Measurements from ENCODE around the gene NRXN3.

Gene NRXN3

DNA sequence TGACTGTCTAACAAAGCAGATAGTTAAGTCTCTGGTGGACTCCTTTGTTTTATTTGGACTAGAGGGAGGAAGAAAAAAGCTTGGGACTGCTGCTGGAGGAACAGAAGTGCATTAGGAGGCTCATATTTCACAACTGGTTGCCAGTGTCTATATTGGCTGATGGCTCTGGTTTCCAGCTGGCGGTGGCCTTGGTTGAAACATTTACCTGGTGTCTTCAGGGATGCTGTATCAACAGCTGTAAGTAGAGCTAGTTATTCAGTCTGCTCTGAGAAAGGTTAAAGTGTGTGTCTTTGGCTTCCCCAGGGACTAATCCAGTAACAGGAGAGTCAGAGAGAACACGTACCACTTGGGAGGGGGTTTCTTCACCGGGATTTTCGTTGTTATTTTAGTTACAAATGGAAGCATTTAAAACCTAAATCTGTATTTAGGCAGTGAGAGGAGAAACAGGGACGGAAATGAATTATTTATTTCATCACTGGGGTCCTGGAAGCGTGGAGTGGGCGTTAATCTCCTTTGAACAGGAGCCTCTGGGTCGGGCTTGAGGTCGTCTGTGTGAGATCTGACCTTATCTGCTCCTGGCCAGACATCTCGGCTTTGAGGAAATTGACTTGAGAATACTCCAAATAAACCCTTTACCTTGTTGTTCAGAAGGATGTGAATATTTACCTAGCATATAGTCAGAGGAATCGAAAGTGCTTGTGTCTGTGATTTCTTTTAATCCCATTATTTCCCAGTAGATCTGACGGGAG is 149.9 kb downstream of the NRXN3 start:
- no peak for DNase-seq (ENCODE audit: low read depth, low spot score)

DNA sequence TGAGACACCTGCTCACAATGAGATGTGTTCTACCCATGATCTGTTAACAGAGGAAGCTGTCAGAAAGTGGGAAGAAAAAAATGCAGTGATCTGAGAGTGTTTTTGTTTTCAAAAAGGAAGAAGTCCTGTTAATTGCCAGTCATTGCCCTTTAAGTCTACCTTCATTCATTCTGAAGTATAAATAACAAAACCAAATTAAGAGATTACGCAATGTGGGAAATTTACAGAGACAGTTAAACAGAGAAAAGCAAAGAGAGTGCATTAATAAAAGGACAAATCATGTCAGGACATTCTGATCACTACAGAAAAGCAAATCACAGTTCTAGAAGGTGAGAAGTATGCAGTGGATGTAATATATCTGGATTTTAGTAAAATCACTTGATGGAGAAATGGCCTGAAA is 154.2 kb downstream of the NRXN3 start:
- no peak for DNase-seq (ENCODE audit: low read depth, low spot score)

DNA sequence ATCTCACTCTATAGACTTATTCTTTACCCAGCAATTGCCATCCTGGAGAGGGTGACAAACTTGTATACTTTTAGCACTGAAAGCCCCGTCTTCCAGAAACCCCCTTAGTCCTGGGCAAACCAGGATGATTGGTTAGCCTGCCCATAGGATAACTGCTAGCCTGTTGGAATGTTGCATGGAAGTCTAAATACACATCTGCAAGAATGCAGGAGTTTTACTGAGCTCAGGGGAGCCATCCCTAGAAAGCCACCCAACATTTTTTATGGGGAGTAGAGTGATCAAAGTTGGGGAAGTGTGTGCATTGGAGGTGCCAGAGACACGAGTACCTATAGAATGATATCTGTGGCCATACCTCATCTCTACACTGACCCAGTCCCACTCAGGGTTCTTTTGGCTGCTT is 155.7 kb downstream of the NRXN3 start:
- no peak for DNase-seq (ENCODE audit: low read depth, low spot score)

DNA sequence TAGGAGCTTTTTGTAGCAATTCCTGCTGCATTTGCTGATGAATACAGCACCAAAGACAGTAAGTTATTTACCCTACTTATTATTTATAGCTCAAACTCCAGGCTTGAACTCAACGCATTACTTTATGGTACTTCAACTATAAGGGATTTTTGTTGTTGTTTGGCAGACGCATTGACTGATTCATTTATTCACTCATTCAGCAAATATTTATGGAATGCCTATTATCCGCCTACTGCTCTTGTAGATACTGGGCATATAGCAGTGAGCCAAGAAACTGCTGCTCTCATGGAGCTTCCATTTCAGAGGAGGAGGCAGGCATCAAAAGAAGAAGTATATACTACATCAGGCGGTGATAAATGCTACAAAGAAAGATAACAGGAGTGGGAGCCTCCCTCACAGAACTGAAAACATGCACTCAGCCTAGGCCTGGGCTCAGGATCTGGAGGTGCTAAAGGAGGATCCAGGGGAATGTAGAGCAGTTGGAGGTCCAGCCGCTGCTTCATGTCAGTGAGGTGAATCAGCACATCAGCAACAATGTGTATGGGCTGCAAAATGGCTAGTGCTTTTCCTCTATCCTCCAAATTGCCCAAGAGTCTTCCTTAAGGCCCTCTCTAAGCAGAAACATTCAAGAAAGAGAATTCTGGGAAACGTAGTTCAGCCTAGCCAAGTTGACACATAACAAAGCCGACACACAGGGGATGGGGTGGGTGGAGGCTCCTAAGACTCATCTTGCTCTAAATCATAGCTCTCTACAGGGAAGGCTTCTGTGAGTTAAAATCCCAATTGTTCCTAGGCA is 157.5 kb downstream of the NRXN3 start:
- no peak for DNase-seq (ENCODE audit: low read depth, low spot score)

DNA sequence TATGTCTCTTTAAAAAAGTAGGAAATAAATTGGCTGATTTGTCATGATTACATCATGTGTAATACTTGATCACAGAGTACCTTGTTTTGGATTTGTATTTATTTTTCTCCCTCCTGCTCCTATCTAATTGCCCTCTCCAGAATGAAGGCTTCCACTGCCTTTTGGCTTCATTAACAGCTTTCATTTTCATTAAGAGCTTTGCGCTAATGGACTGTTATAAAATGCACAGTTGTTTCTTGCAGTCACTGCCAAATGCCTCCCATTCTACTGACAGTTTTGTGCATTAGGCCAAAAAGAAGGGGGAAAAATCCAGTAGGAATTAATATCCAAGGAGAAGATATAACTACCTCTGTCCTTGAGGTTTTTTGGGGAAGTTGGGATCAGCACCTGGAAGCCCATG is 159.2 kb downstream of the NRXN3 start:
- no peak for DNase-seq (ENCODE audit: low read depth, low spot score)

DNA sequence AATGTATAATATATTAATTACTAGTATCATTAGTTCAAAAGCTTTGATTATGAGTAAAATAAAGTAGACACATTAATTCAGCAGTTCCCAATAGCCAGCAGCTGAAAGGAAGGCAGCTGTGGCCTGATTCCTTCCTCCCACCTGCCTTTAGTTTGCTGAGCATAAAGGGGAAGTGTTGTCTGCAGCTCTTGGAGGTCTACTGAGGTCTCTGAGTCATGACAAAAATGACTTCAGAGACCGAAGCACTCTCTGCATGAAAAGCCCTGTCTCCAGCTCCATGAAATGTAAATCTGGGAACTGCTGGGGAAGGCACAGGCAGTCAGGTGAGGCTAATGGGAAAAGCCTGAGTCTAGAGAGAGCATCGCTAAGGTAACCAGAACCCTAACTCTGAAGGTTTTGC is 165.4 kb downstream of the NRXN3 start:
- DNase-seq (ENCODE audit: low read depth, low spot score) = no peak

DNA sequence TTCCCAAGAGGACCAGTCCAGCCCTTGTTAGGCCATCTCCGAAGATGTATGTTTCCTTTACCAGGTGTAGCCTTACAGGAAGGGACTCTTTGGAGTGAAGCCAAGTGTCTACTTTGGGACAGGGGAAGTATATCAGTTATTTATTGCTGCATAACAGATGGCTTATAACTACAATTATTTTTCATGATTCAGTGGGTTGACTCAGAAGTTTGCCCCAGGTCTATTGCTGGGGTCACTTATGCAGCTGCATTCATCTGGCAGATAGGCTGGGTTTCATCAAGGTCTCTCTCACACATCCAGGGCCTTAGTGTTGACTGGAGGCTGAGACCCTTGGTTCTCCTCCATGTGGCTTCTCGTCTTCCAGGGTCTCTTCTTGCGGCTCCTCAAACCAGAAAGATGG is 170.1 kb downstream of the NRXN3 start:
- DNase-seq (ENCODE audit: low read depth, low spot score) = no peak

DNA sequence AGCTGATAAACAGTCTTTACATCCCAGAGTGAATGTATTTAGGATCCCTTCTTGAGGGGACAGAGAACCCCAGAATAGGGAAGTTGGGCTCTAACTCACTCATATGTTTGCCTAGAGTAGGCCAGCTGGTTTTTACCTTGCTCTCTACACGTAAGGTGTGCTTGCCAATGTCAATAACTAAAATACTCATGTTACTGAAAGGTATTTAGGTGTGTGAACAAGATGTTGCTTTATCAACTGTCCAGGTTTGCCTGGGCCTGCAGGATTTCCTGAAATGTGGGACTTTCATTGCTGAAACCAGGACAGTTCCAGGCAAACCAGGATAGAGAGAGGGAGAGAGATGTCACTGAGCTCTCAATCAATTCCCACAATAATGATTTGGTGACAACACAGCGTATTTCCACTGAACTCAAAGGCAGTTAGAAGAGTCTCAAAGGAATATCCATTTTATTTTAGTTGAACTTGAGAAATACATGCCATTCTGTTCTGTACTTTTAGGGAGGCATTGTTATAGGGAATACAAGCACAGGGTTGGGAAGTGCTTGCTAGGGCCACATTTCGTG is 171.7 kb downstream of the NRXN3 start:
- DNase-seq (ENCODE audit: low read depth, low spot score) = no peak

DNA sequence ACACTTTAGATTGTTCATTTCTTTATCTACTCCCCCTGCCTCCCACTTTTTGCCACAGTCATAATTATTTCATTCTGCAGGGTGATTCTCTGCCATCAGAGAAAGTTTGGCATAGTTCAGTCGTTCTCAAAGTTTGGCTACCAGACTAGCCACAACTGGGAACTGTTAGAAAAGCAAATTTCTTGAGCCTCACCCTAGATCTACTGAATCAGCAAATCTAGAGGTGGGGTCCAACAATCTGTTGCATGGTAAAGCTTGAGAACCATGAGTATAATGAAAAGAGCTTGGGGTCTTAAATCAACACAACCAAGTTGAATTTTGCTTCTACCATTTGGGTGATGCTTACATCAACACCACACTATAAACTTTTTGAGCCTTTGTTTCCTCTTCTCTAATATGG is 172.7 kb downstream of the NRXN3 start:
- no peak for DNase-seq (ENCODE audit: low read depth, low spot score)

DNA sequence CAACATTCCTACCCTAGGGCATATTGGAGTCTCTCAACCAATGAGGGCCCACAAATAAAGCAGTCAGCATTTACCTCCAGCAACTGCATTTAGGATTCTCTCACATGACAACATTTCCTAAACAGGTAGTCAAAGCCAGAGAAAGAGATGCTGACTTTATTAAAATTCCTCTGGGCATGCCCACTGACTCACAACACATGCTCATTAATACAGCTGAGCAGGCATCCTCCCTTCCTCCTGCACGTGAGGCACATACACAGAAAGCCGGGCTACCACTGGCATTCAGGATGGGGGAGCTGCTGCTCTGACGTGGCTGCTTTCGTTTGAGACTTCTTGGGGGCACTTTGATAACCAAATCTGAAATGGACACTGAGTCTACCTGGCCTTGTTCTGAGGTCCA is 174.1 kb downstream of the NRXN3 start:
- no peak for DNase-seq (ENCODE audit: low read depth, low spot score)

DNA sequence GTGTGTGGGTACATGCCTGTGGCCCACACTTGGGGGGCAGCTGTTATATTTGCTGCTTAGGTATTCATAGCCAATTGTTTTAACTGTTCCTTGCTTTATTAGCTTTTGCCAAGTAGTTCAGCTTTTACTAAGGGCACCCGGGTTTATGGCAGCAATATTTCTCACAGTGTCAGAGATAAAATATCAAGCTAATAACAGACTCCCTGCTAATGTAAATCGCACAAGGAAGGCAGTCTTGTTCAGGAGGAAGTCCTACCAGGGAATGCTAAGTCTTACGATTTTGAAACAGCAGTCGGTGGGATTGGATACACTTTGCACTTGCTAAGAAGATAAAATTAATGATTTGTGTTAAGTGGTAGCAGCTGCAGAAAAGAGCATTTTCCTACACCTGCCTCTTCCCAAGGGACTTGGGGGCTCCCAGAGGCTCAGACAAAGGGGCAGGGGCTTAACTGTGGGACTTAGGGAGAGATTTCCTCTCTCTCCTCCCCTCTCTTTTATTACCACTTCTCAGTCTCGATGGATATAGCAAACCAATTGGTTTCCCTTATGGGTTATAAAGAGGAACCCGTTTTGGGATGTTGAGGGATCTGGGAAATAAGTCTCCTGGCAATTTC is 175.1 kb downstream of the NRXN3 start:
- DNase-seq (ENCODE audit: low read depth, low spot score) = no peak

DNA sequence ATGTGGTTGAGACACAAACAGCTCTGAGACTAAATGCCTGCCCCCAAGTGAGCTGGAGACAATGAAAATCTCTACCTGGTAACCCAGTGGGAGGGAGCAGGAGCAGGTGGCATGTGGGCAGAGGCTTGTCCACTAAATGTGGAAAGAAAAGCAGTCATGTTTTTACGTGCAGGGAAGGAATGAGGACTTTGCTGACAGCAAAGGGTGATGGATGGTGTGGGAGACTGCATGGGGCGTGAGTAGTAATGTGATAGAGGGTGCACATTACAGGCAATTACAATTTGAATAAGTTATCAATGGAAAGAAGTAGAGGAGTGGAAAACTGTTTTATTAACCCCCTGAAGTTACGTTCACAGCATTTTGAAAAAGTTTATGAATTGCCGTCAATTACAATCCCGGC is 176.6 kb downstream of the NRXN3 start:
- DNase-seq (ENCODE audit: low read depth, low spot score) = no peak

DNA sequence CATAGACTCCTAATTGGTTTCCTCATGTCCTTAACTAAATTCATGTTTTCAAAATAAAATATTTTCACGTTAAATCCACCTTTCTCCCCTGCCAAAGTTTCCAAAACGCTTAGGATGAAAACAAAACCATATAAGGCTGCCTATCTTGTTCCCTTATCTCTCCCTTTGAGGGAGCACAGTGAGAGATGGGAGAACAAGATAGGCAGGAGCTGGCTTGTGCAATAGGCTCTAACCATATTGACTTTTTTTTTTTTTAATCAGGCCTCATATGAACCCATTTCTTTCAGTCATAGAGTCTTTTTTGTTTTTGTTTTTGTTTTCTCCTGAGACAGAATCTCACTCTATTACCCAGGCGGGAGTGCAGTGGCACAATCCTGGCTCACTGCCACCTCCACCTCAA is 184.9 kb downstream of the NRXN3 start:
- DNase-seq (ENCODE audit: low read depth, low spot score) = no peak

DNA sequence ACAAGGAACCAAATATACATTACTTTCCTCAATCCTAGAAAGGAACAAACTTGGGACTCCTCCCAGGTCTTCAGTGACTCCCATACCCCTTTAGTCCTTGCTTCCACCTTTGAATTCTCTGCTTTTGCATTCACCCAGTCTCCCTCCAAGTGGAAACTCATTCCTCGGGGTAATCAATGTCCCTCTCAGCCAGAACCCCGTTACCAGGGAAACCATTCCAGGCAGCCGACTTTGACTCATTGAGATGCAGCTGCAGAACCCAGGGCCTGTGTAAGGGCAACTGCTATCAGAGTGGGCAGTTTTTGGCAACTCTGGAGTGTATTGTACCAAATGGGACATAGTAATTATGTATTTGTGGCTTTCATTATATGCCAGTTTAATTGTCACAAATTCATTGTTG is 186.2 kb downstream of the NRXN3 start:
- DNase-seq (ENCODE audit: low read depth, low spot score) = no peak

DNA sequence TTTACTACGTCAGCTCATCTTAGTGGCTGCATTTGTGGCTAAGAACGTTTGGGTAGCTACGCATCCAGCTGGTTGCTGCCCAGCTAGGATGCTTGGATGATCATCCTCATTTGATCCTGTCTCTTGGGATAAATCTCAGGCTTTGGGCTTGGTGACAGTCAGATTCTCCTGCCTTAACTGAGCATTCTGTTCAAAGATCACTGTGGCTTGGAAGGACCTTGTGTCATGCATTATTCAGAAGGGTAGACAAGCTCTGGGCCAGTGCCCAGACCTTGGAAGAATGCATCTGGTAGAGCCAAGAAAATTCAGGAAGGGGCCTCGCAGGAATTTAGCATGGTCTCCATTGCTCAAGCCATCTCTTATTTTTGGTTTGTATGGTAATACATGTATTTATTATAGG is 188.4 kb downstream of the NRXN3 start:
- no peak for DNase-seq (ENCODE audit: low read depth, low spot score)

DNA sequence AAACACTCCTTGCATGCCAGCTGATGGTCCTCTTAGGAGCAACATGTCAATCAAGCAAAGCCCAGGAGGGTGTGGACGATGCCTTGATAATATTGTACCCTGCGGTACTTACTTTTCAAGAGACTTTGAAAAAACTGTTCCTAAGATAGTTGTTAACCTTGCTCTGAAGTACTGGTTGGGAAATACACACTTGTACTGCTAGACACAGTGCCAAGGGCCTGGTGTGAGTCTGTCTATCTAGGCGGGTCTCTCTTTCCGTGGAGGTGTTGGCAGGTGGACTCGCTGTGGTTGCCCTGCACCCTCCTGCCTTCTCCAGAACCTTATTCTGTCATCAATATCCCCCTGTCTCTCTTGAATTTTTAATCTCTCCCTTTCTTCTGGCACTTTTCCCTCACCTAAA is 189.4 kb downstream of the NRXN3 start:
- no peak for DNase-seq (ENCODE audit: low read depth, low spot score)

DNA sequence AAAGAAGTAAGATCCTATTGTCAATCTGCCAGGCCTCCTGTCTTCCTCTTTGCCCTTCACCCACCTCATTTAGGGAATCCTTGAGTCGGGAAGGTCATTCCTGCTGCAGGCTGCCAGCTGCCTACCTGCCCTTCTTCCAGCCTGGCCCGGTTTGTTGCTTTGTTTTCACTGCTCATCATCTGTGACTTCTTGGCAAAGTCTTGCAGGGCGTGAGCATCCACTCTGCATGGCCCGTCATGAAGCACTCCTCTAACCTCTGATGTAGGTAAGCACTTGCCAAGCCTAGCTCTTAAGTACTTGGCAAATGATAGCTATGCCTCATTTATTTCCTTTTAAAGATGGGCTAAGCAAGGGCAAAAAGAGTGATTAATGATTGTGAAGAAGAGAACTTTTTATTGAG is 192.8 kb downstream of the NRXN3 start:
- DNase-seq (ENCODE audit: low read depth, low spot score) = no peak

DNA sequence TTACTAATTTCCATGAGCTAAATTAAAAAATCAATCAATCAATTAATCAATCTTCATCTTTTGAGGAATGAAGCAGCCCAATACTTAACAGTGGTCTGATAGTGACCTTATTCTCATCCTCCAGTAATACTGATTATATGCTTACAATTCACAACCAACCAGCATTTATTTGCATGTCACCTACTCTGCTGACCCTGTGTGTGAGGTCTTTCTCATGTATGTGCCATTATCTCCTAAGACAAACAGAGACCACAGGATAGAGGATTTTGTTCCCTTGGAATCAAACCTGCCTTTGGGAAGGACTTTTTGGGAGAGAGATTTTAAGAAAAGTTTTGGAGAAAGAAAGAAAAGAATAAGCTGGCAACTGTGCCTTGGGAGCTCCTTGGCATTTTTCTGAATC is 197.2 kb downstream of the NRXN3 start:
- no peak for DNase-seq (ENCODE audit: low read depth, low spot score)

DNA sequence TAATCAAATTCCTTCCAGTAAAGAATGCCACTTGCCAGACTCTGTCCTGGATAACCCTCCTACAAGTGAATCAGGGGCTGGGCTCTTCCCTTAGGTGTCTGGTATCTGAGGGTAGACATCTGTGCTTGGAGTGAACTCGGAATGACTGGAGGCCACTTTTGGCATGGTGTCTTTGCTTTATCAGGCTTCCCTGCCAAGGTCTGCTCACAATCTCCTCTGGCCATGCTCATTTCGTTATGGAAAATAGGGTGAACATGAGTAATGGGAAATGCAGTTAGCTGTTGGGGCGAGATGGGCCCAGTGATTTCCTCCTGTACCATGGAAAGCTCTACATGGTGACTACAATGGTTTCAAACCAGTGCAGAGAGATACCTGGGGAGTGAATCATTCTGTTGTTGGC is 212.9 kb downstream of the NRXN3 start:
- DNase-seq (ENCODE audit: low read depth, low spot score) = no peak

DNA sequence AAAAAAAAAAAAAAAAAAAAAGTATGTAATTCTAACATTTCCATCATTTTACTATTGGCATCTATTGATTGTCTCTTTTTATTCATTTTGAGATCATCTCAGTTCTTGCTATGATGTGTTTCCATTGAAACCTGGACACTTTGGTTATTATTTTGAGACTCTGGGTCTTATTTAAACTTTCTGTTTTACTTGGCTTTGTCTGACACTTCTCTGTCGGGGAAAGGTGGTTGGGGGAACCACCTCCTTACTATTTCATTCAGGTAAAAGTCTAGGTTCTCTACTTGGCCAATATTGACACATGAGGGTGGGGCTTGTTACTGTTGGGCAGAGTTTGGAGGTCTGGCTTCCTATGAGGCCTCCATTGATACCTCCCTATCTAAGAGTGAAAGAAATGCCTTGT is 228.0 kb downstream of the NRXN3 start:
- DNase-seq (ENCODE audit: low read depth, low spot score) = no peak

DNA sequence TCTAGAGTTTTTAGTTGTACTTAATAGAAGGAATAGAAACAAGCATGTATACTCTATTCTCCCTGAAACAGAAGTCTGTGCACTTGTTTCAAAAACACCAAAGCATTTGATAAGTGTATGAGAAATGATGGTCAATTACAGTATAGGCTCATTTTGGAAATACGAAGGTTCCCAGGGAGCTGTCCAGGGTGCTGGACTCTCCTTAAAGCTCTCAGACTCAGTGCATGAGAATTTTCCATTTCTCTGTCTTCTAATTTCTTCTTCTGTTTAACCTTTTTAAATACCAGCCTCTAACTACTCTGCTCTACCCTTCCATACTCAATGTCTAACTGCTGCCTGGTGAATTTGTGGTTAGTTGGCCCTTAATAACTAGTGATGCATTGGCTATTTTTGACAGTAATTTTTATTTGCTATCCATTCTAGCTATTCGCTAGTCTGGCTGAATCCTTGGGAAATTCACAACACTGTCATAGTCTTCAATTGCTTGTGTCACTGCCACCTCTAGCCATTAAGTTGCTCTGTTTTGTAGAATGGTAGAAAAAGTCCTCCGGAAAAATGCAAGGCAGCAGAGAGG is 229.2 kb downstream of the NRXN3 start:
- DNase-seq (ENCODE audit: low read depth, low spot score) = peak; percentile 6

DNA sequence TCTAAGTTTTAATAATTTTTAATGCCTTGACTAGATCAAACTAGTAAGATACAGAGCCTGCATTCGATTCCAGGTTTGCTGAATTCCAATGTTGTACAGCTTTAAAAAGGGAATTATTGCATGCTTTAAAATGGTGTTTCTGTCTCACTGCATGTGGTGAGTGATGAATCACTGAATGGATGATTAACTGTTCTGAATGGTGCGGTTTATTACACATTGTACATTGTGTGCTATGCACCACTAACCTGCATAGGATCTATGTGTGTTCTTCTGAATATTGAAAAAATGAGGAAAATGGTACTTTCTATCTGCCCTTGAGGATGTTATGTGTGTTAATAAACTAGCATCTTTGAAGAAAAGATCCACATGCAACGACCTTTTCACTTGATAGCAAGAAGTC is 231.7 kb downstream of the NRXN3 start:
- DNase-seq (ENCODE audit: low read depth, low spot score) = no peak

Data from ELF-1 (cell line).